Measurements from ENCODE around the gene PBX1. TPM values are rescaled to one million over a fixed set of nuclear protein-coding genes. Genes with fewer than 3 reads are reported as not detected.

Gene PBX1
- total and polyA plus RNA-seq, 10 of the 15 experiments (the other 5 are each of a cell fraction or from before 2014, with no cell fraction given), result 0.05 to 0.28 (median 0.11) TPM; not detected in 5

DNA sequence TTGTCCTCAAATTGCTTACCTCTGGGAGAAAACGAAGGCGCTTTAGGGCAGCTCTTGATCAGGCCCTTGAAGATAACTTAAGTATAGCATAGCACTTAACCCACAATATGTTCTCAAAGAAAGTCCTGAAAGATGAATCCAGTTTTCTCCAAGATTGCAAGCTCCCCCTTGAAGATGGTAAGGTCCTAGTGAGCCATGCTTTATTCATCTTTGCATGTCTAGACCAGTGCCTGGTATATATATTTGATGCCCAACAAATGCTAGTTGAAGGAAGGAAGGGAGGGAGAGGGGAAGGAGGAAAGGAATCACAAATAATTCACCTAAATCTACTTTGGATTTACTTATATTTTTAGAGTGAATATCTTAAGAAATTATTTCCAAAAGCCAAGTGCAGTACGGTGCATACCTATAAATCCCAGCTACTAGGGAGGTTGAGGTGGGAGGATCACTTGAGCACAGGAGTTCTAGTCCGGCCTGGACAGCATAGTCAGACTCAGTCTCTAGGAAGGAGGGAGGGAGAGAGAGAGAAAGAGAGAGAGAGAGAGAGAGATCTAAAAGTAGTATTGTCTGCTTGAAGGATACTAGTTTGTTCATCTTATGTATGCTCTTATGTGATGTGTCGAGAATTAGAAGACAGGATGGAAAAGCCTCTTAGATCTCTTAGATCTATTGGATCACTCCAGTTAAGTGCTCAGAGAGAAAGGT, 25.0 kb downstream of the PBX1 start (continued):
- no peak for TF ChIP-seq ELK1 (IDR thresholded peaks at IDR 0.05; ENCODE audit: low read depth, low read length)

DNA sequence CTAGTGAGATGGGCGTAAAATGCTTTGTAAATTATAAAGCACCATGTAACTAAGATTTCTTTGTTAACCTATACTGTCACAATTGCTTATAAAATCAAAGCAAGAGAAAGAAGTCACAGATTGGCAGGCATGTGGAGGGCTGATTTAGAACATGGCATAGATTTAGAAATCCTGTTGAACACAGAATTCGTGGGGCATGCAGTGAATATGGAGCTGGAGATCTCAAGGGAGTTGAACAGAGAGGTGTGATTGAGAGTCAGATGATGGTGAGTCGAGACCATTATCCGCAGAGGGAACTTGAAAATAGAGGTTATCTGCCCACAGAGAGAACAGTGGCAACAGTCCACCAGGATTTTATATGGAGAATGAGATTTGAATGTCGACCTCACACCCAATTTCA, 27.6 kb downstream of the PBX1 start:
- H3K9ac ChIP-seq (ENCODE audit: control insufficient read depth, insufficient read depth, low read length), result no peak overlapping the region
- H3K79me2 ChIP-seq (ENCODE audit: control insufficient read depth, insufficient read depth, low read length), result no peaks in the 10 kb centered on the region
- H3K4me2 ChIP-seq (ENCODE audit: control insufficient read depth, insufficient read depth), result no peak overlapping the region
- WGBS (ENCODE audit: insufficient coverage, insufficient replicate concordance, low lambda C conversion rate, missing lambda C conversion rate), result 19% methylated on average over 5 of the region's 5 CpGs
- no peak overlapping the region for H3K4me3 ChIP-seq
- no peaks in the 10 kb centered on the region for H4K20me1 ChIP-seq (ENCODE audit: control insufficient read depth, insufficient read depth)
- H3K36me3 ChIP-seq (ENCODE audit: control insufficient read depth in 2 of 2, insufficient read depth in 2 of 2, low read length in 1 of 2), result no peaks in the 10 kb centered on the region
- intact Hi-C loops (cut with micrococcal nuclease; ENCODE audit: unreplicated experiment), result no loop called here
- no peak overlapping the region for H3K27ac ChIP-seq (ENCODE audit: control insufficient read depth, insufficient read depth)
- H3K9me3 ChIP-seq (replicated peaks; ENCODE audit: control insufficient read depth, insufficient read depth, low read length), result no peaks in the 10 kb centered on the region
- ATAC-seq (no peak), DNase-seq (ENCODE audit: low read depth, low spot score) (no peak), FAIRE-seq (no peak)
- no peak overlapping the region for H2AFZ ChIP-seq (ENCODE audit: control insufficient read depth, low read depth, low read length)
- SMC1A ChIA-PET (ENCODE audit: uncharacterized antibody, unreplicated experiment), result no interaction called here
- TF ChIP-seq RUNX3 (IDR thresholded peaks at IDR 0.05; ENCODE audit: low read length) (no peak), TBL1XR1 (IDR thresholded peaks at IDR 0.05; ENCODE audit: low read depth, low read length) (no peak), ZNF207 (IDR thresholded peaks at IDR 0.05; ENCODE audit: borderline replicate concordance) (no peak), TARDBP (IDR thresholded peaks at IDR 0.05; ENCODE audit: borderline replicate concordance) (no peak), CTCF (IDR thresholded peaks at IDR 0.05 in 2 of 3, conservative IDR thresholded peaks at IDR 0.05 in 1 of 3; ENCODE audit: control insufficient read depth in 2 of 3, extremely low read depth in 1 of 3, insufficient read depth in 1 of 3, low read depth in 3 of 3, low read length in 3 of 3) (no peak), ZNF24 (IDR thresholded peaks at IDR 0.05) (no peak), ZNF274 (IDR thresholded peaks at IDR 0.05; ENCODE audit: insufficient read depth, insufficient read length) (no peak), NFXL1 (IDR thresholded peaks at IDR 0.05; ENCODE audit: borderline replicate concordance) (no peak), E4F1 (IDR thresholded peaks at IDR 0.05; ENCODE audit: borderline replicate concordance, partially characterized antibody) (no peak), NRF1 (conservative IDR thresholded peaks at IDR 0.05; ENCODE audit: low read depth, low read length) (no peak), PML (IDR thresholded peaks at IDR 0.05; ENCODE audit: low read length) (no peak), SREBF1 (IDR thresholded peaks at IDR 0.05; ENCODE audit: low read length) (no peak), ZZZ3 (IDR thresholded peaks at IDR 0.05; ENCODE audit: control insufficient read depth, insufficient read length, low read depth) (no peak), ZBTB33 (IDR thresholded peaks at IDR 0.05) (no peak), SPI1 (IDR thresholded peaks at IDR 0.05; ENCODE audit: borderline replicate concordance, insufficient read depth, low read depth, low read length) (no peak), LARP7 (IDR thresholded peaks at IDR 0.05) (no peak)
- no TSS peak for BruUV-seq (replicated peaks)
- POLR2A ChIA-PET, result no interaction called here
- RAD21 ChIA-PET (ENCODE audit: unreplicated experiment), result no interaction called here
- H3K27me3 ChIP-seq (replicated peaks in 1 of 2; ENCODE audit: control insufficient read depth in 2 of 2, insufficient read depth in 2 of 2, low read length in 1 of 2), result no peaks in the 10 kb centered on the region
- in situ Hi-C loops (cut with MboI), result no loop called here
- H3K4me1 ChIP-seq (ENCODE audit: control insufficient read depth, insufficient read depth, low read length), result no peaks in the 10 kb centered on the region
- CTCF ChIA-PET, result no interaction called here
